Measurements from ENCODE around the gene ADGRL3.
"Not testable (repeated sequence)": the region's sequence is repeated elsewhere in the genome, so short reads cannot be mapped to it uniquely, and the experiment has no call there.

The ADGRL3 gene

GRCh38 chr4:61207156-61207555 lies 7.0 kb downstream of the ADGRL3 start:
- DNase-seq, result not testable (repeated sequence)

- peak; percentile 39 for DNase-seq
Measured at GRCh38 chr4:61210186-61210939, 10.2 kb downstream of the ADGRL3 start.

GRCh38 chr4:61211781-61212180 lies 11.7 kb downstream of the ADGRL3 start:
- no peak for DNase-seq

GRCh38 chr4:61212788-61213187 lies 12.7 kb downstream of the ADGRL3 start:
- DNase-seq, result no peak

- no peak for DNase-seq
Measured at GRCh38 chr4:61214680-61215079, 14.6 kb downstream of the ADGRL3 start.

- DNase-seq, result no peak
Measured at GRCh38 chr4:61217222-61217621, 17.1 kb downstream of the ADGRL3 start.

- no peak for DNase-seq
Measured at GRCh38 chr4:61220556-61220955, 20.4 kb downstream of the ADGRL3 start.

GRCh38 chr4:61223385-61223784 lies 23.3 kb downstream of the ADGRL3 start:
- no peak for DNase-seq

- DNase-seq, result no peak
Measured at GRCh38 chr4:61224573-61224972, 24.4 kb downstream of the ADGRL3 start.

- DNase-seq, result no peak
Measured at GRCh38 chr4:61225656-61226055, 25.5 kb downstream of the ADGRL3 start.

- no peak for DNase-seq
Measured at GRCh38 chr4:61231421-61231820, 31.3 kb downstream of the ADGRL3 start.

- no peak for DNase-seq
Measured at GRCh38 chr4:61239250-61239649, 39.1 kb downstream of the ADGRL3 start.

GRCh38 chr4:61243962-61244361 lies 43.8 kb downstream of the ADGRL3 start:
- DNase-seq, result no peak

GRCh38 chr4:61245069-61245714 lies 45.1 kb downstream of the ADGRL3 start:
- no peak for DNase-seq

GRCh38 chr4:61246034-61246433 lies 45.9 kb downstream of the ADGRL3 start:
- DNase-seq, result no peak

GRCh38 chr4:61248705-61249104 lies 48.6 kb downstream of the ADGRL3 start:
- DNase-seq, result no peak

GRCh38 chr4:61251129-61251528 lies 51.0 kb downstream of the ADGRL3 start:
- peak; percentile 82 for DNase-seq

GRCh38 chr4:61254406-61254805 lies 54.3 kb downstream of the ADGRL3 start:
- DNase-seq, result no peak

GRCh38 chr4:61273233-61273632 lies 73.1 kb downstream of the ADGRL3 start:
- no peak for DNase-seq

GRCh38 chr4:61274286-61274685 lies 74.2 kb downstream of the ADGRL3 start:
- DNase-seq, result no peak

- no peak for DNase-seq
Measured at GRCh38 chr4:61275241-61275640, 75.1 kb downstream of the ADGRL3 start.

- DNase-seq, result no peak
Measured at GRCh38 chr4:61276029-61276428, 75.9 kb downstream of the ADGRL3 start.

- peak; percentile 46 for DNase-seq
Measured at GRCh38 chr4:61277785-61278760, 77.9 kb downstream of the ADGRL3 start.
